Gastroesophageal sphincter (tissue), 3 donors: Measurements from ENCODE around the gene PPP1R2.
"Not testable (repeated sequence)": the region's sequence is repeated elsewhere in the genome, so short reads cannot be mapped to it uniquely, and the experiment has no call there.

Experiments
- EP300 ChIP-seq: sonication (generic); formaldehyde crosslinking; IDR thresholded peaks from one replicate; pipeline ENCODE4 v1.6.1; 2017; ENCODE audit warnings: antibody characterized with exemption, mild to moderate bottlenecking
- POLR2A ChIP-seq, 2 donors: fragments of 450-650 bp; IDR thresholded peaks; one replicate each; pipeline ENCODE4 v1.6.1; 2017; ENCODE audit warnings: antibody characterized with exemption in 2 of 2, mild to moderate bottlenecking in 2 of 2, moderate library complexity in 1 of 2
- POLR2AphosphoS5 ChIP-seq: sonication (generic); formaldehyde crosslinking; IDR thresholded peaks from one replicate; pipeline ENCODE4 v1.6.1; 2017; ENCODE audit warnings: antibody characterized with exemption
- TF ChIP-seq, protein P1 (sequence below), 4 experiments: fragments of 200-600 bp in 2 of 4; fragments of 450-650 bp in 2 of 4; sonication (generic) in 1 of 4; IDR thresholded peaks; one replicate each; pipeline ENCODE4 v1.5.1; 2017 to 2019; ENCODE audit warnings: antibody characterized with exemption in 4 of 4, mild to moderate bottlenecking in 2 of 4, moderate library complexity in 2 of 4

DNA sequence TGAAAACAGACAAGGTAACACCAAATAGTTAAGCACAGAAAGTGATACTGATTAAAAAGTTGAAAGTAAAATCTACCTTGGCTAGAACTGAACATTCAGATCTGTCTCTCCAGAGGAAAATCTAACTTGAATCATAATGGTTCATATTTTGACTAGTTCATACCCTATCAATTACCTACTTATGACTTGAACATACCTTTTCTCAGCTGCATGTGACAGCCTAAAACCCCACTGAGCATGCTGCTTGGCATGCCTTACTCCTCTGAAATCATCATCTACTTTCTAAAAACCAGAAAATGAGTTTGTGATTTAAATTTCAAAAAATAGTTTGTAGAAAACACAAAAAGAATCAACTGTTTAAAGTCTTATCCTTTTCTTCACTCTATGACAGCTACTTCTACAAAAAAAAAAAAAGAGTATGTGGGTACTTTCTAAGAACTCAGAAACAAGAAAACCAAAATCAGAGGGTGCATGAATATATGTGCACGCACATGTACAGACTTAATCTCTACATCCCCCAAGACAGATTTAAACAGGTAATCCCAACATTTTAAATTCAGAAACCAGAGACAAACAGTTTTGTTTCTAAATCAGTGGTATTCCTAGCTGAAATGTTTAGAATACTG is 28.4 kb downstream of the PPP1R2 start:
- TF ChIP-seq, protein P1, sequence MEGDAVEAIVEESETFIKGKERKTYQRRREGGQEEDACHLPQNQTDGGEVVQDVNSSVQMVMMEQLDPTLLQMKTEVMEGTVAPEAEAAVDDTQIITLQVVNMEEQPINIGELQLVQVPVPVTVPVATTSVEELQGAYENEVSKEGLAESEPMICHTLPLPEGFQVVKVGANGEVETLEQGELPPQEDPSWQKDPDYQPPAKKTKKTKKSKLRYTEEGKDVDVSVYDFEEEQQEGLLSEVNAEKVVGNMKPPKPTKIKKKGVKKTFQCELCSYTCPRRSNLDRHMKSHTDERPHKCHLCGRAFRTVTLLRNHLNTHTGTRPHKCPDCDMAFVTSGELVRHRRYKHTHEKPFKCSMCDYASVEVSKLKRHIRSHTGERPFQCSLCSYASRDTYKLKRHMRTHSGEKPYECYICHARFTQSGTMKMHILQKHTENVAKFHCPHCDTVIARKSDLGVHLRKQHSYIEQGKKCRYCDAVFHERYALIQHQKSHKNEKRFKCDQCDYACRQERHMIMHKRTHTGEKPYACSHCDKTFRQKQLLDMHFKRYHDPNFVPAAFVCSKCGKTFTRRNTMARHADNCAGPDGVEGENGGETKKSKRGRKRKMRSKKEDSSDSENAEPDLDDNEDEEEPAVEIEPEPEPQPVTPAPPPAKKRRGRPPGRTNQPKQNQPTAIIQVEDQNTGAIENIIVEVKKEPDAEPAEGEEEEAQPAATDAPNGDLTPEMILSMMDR (IDR thresholded peaks at IDR 0.05), result not testable (repeated sequence)
- TF ChIP-seq EP300; POLR2AphosphoS5; POLR2A (IDR thresholded peaks at IDR 0.05): not testable (repeated sequence)
